Stimulated activated CD8-positive, alpha-beta memory T cell treated with anti-CD3 and anti-CD28 coated beads, Interleukin-2, amount 100 ng/mL, for 1 hour (primary cell): ENCODE measurements around the gene PTCHD4.

Experiments
- DNase-seq, 2 donors: peaks; one replicate each; pipeline ENCODE4 v3.0.0-alpha.2; 2020; ENCODE audit warnings: low read depth in 2 of 2

The PTCHD4 gene

GRCh38 chr6:48099713-48100587 is 11.0 kb downstream of the PTCHD4 start:
- DNase-seq = no peak

- DNase-seq = no peak
These were observed 12.1 kb downstream of the PTCHD4 start for GRCh38 chr6:48098923-48099322.

GRCh38 chr6:48092550-48093217 is 18.3 kb downstream of the PTCHD4 start:
- DNase-seq = no peak

GRCh38 chr6:48090546-48090945 is 20.5 kb downstream of the PTCHD4 start:
- no peak for DNase-seq

- DNase-seq = no peak
These were observed 23.5 kb downstream of the PTCHD4 start for GRCh38 chr6:48087448-48087847.

- no peak for DNase-seq
These were observed 24.8 kb downstream of the PTCHD4 start for GRCh38 chr6:48086187-48086586.

- no peak for DNase-seq
These were observed 25.8 kb downstream of the PTCHD4 start for GRCh38 chr6:48085131-48085741.

- DNase-seq = no peak
These were observed 26.8 kb downstream of the PTCHD4 start for GRCh38 chr6:48084201-48084600.

- DNase-seq = no peak
These were observed 30.6 kb downstream of the PTCHD4 start for GRCh38 chr6:48080227-48081009.

- DNase-seq = no peak
These were observed 32.9 kb downstream of the PTCHD4 start for GRCh38 chr6:48078120-48078519.

GRCh38 chr6:48075181-48075580 is 35.8 kb downstream of the PTCHD4 start:
- no peak for DNase-seq

GRCh38 chr6:48073976-48074767 is 36.8 kb downstream of the PTCHD4 start:
- DNase-seq = no peak

GRCh38 chr6:48071833-48072232 is 39.2 kb downstream of the PTCHD4 start:
- no peak for DNase-seq

- DNase-seq = no peak
These were observed 41.7 kb downstream of the PTCHD4 start for GRCh38 chr6:48069280-48069679.

- no peak for DNase-seq
These were observed 42.4 kb downstream of the PTCHD4 start for GRCh38 chr6:48068278-48069251.

- no peak for DNase-seq
These were observed 43.1 kb downstream of the PTCHD4 start for GRCh38 chr6:48067886-48068277.

GRCh38 chr6:48067148-48067712 is 43.8 kb downstream of the PTCHD4 start:
- DNase-seq = no peak

GRCh38 chr6:48061265-48061990 is 49.6 kb downstream of the PTCHD4 start:
- no peak for DNase-seq
